ENCODE measurements around the gene SEL1L3.

SEL1L3 gene

DNA sequence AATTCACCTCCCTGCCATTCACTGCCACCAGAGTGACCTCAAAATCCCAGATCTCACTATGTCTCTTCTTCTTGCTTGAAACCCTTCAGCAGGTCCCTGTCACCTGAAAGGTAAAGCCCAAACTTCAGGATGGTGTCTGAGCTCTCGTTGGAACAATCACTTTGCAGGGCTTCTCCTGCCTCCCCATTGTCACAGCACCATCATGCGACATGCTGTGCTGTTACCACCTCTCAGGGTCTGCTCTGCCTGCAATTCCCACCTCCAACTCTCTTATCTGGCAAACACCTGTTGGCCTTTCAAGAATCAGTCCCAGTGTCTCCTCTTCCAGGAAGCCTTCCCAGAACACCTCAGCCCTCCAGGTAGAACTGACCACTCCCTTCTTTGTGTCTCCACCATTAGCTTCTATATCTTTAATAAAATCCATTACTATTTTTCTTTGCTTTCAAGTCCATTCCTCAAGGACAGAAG, 46.2 kb downstream of the SEL1L3 start:
- DNase-seq (ENCODE audit: low spot score) = no peak

- DNase-seq (ENCODE audit: low spot score) = no peak
Observed at GRCh38 chr4:25815586-25815985, 47.2 kb downstream of the SEL1L3 start.

GRCh38 chr4:25814301-25815136, 48.3 kb downstream of the SEL1L3 start:
- no peak for DNase-seq (ENCODE audit: low spot score)

DNA sequence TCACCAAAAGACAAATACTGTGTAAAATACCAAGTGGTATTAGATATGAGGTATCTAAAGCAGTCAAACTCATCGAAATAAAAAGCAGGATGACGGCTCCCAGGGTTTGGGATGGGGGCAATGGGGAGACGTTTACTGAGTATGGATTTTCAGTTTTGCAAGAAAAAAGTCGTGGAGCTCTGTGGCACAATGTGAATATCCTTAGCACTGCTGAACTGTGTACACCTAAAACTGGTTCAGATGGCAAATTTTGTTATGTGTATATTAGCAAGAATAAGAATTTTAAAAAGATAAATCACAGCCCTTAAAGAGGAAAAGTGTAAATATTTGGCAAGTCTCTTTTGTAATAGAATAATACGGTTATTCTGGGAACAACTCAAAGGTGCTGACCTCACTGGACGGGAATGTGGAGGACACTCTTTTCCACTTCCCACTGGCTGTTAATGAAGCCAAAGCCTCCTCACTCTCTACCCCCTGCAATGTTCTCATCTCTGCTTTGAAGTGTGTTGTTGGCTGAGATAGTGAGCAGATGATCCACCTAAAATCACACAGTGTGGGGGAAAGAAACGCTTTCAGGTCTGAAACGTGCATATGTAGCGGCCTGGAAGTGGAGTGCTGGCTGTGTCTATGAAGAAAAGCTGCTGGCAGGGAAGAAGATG, 49.2 kb downstream of the SEL1L3 start:
- peak; percentile 66 for DNase-seq (ENCODE audit: low spot score)

DNA sequence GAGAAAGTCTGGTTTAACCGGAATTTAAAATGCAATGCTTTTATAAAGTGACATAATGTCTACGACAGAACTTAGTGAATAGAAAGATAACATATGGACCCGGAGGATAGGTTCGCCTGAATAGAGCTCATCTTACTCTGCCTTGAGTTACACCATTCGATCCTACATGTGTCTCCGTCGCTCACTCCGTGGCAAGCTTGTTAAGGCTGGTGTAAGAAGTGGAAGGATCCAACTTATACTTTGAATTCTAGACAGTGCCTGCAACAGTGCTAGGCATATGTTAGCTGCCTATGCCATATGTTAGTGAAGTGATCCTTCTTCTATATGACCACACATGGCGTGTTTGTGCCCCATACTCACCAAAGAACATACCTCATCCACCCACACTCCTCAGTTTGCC, 50.9 kb downstream of the SEL1L3 start:
- no peak for DNase-seq (ENCODE audit: low spot score)

DNA sequence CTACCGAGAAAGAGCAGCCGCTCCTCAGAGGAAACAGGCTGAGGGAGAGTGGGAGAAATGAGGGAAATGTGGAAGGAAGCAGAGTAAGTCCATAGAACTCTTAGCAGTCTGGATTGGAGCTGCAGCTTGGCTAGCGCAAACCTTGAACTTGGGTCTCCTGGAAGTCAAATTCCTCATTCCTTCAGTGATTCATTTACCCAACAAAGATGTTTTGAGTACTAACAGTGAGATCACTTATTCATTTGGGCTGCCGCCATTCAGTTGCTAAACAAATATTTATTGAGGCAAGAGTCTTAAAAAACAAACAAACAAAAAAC, 51.5 kb downstream of the SEL1L3 start:
- no peak for DNase-seq (ENCODE audit: low spot score)

- no peak for DNase-seq (ENCODE audit: low spot score)
Observed at GRCh38 chr4:25810461-25811373, 52.1 kb downstream of the SEL1L3 start.

GRCh38 chr4:25809996-25810395, 52.8 kb downstream of the SEL1L3 start:
- DNase-seq (ENCODE audit: low spot score) = no peak

- no peak for DNase-seq (ENCODE audit: low spot score)
Observed at GRCh38 chr4:25807102-25807728, 55.6 kb downstream of the SEL1L3 start.

GRCh38 chr4:25805255-25805860, 57.4 kb downstream of the SEL1L3 start:
- DNase-seq (ENCODE audit: low spot score) = no peak

GRCh38 chr4:25803720-25804225, 59.0 kb downstream of the SEL1L3 start:
- DNase-seq (ENCODE audit: low spot score) = no peak

DNA sequence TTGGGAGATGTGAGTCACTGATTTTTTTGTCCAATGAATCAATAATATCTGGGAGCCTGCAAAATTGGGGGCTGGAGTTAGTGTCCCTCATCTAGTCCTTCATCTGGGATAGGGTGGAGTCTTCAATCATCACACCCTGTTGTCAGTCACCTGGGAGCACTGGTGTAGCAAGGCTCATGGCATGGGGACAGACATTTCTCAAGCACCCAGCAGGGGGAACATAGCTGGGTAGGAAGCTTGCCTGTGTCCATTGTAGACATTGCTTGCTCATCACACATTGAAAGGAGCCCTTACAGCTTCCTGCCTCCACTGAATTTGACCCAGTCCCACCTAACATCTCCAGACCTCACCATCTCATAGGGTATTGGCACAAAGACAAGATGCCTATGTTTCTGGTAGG, 61.2 kb downstream of the SEL1L3 start:
- DNase-seq (ENCODE audit: low spot score) = no peak

DNA sequence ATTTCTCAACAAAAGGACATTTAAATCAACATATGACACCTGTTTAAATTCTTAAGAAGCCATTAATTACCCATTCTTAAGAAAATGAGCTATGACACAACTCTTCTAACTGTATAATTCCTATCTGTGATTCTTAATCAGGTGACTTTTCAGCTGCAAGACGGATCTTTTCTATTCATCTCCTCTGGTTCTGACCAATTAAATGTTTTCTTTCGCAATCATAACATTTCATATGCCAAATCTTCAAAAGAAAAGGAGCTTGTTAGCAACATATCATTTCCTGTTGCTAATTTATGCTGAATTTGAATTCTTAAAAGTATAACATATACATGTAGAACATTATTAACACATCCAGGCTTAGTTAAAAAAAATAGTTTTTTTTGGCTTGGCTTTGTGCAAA, 62.5 kb downstream of the SEL1L3 start:
- no peak for DNase-seq (ENCODE audit: low spot score)

GRCh38 chr4:25799522-25799921, 63.3 kb downstream of the SEL1L3 start:
- DNase-seq (ENCODE audit: low spot score) = no peak

DNA sequence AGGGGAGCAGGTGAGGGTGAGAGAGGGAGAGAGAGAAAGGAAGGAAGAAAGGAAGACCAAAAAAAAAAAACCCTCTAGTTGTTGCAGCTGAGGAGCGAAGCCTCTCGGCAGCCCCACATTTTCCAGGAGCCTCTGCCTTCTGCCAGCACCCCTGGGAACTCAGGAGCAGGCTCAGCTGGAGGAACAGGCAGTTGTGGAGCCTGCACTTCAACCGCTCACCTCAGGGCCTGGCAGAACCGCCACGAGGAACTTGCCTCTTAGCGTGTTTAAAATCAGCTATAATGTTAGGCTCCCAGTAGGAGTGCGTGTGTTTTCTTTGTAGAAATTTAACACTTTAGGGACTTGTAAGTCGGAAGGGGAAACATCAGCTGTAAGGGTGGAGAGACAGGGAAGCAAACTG, 65.7 kb downstream of the SEL1L3 start:
- no peak for DNase-seq (ENCODE audit: low spot score)

- DNase-seq (ENCODE audit: low spot score) = no peak
Observed at GRCh38 chr4:25795566-25796454, 67.0 kb downstream of the SEL1L3 start.

GRCh38 chr4:25795091-25795490, 67.7 kb downstream of the SEL1L3 start:
- no peak for DNase-seq (ENCODE audit: low spot score)

GRCh38 chr4:25792876-25793275, 69.9 kb downstream of the SEL1L3 start:
- no peak for DNase-seq (ENCODE audit: low spot score)

DNA sequence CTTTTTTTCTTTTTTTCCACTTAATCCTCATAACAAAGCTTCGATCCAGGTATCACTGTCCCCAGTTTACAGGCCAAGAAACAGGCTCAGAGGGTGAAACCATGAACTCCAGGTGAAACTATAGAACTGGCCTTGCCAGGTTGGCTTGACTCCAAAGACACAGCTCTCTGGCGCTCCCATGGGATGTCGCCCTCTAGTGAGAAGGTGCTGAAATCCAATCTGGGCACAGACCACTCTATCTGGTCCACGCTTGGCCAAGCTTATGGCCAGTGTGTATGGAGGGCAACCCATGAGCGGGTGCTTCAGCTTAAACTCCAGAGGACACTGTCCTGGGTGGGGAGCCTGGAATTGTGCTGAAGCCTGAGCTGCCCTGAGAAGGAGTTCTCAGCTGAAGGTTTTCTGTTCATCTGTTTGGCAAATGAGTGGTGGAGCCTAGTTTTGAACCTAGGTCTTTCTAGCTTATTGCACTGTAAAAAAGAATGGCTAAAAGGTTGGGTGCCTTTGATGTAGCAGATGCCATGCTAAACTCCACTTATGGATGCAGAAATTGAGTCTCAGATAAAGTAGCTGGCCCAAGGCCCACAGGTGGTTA, 70.5 kb downstream of the SEL1L3 start:
- peak; percentile 68 for DNase-seq (ENCODE audit: low spot score)

GRCh38 chr4:25790024-25790423, 72.8 kb downstream of the SEL1L3 start:
- no peak for DNase-seq (ENCODE audit: low spot score)

Measured in HuH-7.5 (cell line).